ENCODE results near the gene ARHGAP27.
"Not testable (repeated sequence)": the region's sequence is repeated elsewhere in the genome, so short reads cannot be mapped to it uniquely, and the experiment has no call there.

Gene ARHGAP27, protein sequence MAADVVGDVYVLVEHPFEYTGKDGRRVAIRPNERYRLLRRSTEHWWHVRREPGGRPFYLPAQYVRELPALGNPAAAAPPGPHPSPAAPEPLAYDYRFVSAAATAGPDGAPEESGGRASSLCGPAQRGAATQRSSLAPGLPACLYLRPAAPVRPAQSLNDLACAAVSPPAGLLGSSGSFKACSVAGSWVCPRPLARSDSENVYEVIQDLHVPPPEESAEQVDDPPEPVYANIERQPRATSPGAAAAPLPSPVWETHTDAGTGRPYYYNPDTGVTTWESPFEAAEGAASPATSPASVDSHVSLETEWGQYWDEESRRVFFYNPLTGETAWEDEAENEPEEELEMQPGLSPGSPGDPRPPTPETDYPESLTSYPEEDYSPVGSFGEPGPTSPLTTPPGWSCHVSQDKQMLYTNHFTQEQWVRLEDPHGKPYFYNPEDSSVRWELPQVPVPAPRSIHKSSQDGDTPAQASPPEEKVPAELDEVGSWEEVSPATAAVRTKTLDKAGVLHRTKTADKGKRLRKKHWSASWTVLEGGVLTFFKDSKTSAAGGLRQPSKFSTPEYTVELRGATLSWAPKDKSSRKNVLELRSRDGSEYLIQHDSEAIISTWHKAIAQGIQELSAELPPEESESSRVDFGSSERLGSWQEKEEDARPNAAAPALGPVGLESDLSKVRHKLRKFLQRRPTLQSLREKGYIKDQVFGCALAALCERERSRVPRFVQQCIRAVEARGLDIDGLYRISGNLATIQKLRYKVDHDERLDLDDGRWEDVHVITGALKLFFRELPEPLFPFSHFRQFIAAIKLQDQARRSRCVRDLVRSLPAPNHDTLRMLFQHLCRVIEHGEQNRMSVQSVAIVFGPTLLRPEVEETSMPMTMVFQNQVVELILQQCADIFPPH

DNA sequence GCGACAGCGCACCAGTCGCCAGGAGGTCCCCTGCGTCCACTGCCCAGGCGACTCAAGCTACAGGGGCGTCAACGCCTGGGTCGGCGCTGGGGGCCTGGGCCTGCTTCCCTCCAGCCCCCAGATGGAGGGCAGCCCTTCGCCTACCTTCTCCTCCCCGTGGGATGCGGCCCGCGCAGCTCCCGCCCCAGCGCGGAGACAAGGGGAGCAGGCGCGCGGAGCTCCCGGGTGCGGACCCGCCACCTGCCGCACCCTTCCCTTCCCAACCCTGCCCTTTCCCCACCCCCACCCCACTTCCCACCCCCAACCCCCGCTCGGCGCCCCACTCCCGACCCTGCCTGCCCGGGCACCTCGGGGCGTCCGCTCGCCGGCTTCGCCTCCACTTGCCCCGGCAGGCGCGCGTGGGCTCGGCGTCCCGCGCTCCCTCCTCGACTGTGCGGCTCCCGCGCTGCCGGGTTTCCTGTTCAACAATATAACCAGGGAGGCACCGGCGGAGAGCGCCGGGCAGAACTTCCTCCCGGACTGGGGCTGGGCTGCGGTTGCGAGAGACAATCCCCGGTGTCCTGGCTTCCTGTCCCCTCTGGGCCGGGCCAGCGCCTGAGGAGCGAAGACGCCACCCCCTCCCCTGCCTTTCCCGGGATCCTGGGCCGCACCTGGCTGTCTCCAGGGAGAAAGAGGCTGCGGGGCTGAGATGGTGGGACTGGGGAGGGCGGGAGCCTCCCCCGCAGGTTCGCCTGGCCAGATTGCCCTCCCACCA lies at the start of gene ARHGAP27:
Gene ARHGAP27, minus strand, starts transcription at position 466 of the 754 bp plus-strand sequence. CDS start 2,591 bp downstream, outside the sequence.
- peak; percentile 30 for DNase-seq

DNA sequence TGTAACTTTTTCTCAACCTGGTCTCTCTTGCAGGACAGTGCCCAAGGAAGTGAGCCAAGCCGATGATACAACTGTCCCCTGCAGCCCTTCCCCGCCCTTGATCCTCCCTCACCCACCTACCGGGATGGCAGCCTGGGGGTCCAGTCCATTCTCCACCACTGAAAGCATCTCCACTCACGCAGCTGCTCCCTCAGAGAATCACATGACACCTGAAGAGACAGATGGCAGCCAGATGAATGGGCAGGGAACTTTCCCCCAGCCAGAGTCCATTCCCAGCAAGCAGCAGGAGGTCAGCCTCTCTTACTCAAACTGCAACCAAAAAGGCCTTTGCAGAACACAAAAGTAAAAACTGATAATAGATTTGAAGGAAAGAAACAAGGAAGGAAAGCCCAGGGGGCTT lies 49.6 kb upstream of the ARHGAP27 start:
- not testable (repeated sequence) for DNase-seq

DNA sequence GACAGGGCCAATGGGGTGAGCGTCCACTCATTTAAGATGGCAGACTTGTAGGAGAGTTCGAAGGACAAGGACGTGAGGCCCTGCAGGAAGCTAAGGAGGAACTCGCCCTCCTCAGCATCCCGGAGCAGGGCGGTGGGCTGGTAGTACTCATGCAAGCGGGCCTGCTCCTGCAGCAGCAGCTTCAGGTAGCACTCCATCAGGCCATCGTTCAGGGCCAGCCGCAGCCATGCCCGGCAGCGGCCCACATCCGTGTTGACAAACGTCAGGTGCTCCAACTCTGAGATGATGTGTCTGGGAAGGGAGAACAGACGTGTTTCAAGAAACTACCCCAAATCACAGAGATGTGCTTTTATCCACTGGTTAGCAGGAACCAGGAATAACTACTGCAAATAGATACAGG lies 42.8 kb upstream of the ARHGAP27 start:
- DNase-seq = not testable (repeated sequence)

DNA sequence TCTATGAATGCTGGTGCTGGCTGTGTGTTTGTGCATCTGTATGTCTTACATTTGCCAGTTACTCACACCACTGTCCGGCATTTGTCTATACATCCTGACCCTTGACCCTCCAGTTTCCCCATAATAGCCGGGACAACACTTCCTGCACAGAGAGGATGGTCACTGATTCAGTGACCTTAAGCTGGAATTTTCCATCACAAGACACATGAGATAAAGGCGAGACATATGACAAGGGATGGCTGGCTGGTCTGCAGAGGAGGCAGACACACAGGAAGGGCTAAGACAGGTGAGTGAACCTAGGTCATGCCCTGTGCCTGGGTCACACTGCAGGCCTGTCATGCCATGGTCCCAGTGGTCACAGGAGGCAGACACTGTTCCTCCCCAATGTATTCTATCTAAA lies 39.6 kb upstream of the ARHGAP27 start:
- DNase-seq = not testable (repeated sequence)

DNA sequence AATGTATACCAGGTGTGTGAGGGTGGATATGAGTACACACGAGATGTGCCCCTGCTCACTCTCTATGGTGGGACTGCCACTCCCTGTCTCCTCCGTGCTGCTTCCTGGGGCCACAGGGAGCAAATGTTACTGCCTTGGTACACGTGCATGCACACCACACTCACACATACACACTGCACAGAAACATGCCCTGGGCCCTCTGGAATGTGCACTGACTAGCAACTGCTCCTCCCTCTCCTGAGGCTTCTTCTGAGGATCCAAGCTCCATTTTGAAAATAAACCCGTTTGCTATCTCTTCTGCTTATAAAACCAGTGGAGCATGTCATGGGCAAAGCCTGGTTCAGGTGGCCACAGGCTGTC lies 36.5 kb upstream of the ARHGAP27 start:
- DNase-seq = not testable (repeated sequence)

DNA sequence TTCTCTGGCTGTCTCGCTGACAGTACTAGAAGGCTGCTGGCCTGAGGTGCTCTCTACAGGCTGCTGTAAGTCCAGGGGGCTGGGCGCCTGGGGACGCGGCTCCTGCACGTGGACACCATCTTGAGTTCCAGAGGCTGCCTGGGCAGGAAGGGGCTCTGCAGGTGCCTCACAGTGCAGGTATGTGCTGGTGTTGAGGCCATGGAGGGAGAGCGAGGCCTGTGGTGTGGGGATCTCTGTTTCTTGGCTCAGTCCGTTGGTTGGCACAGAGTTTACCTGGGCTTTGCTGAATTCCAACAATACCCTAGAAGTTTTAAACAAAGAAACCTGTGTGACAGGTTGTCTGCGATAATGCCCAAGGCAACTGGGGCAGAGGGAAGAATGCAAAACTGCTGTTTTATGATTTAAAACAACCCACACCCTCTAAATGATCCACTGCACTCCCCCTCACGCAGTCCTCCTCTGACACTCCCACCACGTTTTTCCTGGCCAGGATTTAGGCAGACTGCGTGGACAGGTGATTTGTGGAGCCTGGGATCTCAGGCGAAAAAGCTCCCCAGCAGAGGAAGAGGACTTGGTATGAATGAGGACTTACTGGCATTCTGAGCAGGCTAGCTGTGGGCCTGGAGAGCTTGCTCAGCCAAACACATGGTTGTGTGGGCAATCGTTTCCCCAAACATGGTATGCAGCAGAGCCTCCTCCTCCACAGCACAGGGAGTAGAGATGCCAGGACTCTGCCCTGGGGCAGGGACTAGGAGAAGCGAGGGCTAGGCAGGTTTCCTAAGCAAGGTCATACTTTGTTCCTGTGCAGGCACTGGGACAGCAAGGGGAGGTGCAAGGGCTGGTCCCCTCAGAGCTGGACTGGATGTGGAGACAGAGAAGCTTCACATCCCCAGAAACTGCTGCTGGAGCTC lies 35.9 kb upstream of the ARHGAP27 start:
- not testable (repeated sequence) for DNase-seq

DNA sequence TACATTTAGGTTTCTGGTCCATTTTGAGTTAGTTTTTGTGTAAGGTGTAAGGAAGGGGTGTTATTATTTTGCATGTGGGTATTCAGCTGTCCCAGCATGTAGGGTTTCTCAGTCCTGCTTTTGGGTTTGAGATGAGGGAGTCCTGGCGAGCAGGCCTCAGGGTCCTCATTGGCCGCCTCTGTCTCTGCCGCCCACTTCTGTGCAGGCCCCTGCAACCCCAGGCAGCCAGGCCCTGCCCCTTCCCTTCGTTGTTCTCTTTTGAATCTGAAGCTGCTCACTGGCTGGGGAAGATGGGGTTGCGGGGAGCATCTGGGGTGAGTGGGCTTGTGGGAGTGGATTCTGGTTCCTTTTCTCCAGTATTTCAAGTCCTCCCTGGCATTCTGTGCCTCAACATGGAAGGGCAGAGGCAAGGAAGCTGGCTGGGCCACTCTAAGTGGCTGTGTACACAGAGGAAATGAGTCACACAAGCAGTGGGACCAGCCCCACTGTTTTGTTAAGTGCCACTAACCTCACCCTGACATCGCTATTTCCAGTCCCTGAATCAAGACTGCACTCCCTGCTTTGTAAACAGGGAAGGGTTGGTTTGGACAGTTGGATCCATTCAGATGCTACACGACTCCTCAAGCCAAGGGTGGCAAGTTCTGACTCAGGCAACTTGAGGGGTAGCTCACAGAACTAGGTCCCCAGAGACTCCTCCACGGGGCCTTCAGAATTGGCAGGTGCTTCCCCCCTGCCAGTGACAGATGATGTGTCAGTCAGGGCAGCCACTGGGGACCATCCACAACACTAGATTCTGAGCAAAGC lies 29.1 kb upstream of the ARHGAP27 start:
- peak; percentile 31 for DNase-seq

DNA sequence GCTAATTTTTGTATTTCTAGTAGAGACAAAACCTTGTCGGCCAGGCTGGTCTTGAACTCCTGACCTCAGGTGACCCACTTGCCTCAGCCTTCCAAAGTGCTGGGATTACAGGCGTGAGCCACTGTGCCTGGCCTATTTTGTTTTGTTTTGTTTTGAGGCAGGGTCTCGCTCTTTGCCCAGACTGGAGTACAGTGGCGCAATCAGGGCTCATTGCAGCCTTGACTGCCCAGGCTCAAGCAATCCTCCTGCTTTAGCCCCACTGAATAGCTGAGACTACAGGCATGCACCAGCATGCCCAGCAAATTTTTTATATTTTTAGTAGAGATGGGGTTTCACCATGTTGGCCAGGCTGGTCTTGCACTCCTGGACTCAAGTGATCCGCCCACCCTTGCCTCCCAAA lies 27.8 kb upstream of the ARHGAP27 start:
- DNase-seq = not testable (repeated sequence)

DNA sequence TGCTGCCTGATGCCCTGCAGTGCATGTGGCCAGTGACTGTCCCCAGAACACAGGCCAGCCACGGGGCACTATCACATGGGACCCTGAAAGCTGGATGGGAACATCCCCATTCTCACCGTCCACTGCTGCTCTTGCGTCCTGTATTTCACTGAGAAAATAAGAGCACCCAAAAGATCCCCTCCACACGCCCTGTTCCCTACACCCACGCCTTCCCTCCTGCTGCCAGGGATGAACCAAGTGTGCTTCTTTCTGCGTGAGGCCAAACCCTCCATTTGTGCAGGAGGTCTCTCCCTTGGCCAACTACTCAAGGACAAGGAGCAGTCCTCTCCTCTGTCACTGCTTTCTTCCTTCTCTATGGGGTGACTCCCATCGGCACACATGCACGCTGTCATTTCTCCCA lies 21.7 kb upstream of the ARHGAP27 start:
- DNase-seq = not testable (repeated sequence)

DNA sequence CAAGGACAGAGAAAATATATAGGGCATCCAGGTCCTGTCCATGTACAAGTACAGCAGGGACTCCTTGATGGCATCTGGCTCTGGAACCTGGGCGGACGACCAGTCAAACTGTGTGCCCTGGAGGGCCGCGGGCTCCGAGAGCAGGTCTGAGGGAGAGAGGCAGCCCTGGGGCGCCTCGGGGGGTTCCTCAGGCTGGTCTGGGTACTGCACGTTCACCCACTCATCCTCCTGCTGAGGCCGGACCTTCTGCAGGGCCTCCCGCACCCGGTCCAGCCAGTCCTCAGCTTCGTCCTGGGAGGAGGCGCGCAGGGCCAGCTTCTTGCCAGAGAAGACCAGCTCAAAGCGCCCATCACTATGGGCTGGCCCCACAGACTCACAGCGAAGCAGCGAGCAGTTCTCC lies 21.1 kb upstream of the ARHGAP27 start:
- DNase-seq = not testable (repeated sequence)

DNA sequence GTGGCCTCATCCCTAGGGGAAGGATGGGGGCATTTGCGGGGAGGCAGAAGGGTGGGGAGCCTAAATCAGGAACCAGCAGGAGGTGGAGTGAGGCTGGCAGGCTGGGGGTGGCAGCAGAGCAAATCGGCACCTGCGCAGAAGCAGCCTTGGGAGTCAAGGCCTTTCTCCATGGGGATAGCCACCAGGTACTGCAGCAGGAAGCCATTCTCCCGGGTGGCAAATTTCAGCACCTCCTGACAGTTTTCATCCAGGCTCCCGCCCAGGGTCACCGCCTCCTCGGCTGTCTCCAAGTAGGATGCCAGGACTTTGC lies 20.5 kb upstream of the ARHGAP27 start:
- DNase-seq = not testable (repeated sequence)

DNA sequence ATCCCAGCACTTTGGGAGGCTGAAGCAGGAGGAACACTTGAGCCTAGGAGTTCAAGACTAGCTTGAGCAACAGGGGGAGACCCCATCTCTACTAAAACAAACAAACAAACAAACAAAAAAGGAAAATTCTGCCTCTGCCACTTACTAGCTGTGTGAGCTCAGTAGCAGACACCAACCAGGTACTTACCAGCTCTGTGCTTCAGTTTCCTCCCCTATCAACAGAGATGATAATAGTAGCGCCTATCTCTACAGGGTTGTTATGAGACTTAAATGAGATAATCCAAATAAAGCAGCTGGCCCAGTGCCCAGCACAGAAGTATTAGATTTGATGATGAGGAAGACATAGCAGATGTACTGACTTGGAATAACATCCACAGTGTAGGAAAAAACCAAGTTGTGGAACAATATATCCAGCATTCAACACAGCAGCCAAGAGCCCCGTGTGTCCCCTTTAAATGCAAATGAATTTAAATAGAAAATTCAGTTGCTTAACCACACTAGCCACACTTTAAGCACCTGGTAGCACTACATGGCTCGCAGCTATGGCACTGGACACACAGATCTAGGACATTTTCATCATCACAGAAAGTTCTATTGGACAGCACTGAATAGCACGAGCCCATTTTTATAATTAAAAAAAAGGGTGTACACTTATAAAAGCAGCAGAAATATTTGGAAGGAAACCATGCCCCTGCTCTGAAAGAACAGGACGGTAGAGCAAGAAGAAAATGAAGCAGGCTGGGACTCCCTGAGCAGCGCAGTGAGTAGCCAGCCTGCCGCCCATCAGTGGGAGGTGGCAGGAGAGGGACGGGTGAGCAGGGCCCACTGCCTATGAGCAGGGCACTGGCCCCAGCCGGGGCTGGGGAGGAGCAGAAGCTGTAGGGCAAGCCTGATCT lies 19.9 kb upstream of the ARHGAP27 start:
- not testable (repeated sequence) for DNase-seq

DNA sequence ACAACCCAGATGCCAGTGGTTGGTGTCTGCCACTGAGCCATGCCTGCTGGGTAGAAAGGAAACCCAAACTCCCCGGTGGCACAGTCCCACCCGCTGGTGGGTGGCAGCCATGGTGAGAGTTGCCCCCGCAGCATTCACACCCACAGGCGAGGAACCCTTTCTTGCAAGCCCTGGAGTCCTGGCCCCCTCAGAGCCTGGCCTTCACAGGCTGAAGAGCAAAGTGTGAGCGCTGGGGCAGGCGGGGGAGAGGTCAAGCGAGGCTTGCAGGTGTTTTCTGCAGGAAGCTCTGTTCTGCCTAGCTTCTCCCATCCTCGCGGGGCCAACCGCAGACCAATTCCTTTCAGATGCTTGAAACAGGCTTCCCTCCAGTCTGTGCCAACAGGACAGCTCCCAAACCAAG lies 19.0 kb upstream of the ARHGAP27 start:
- not testable (repeated sequence) for DNase-seq

DNA sequence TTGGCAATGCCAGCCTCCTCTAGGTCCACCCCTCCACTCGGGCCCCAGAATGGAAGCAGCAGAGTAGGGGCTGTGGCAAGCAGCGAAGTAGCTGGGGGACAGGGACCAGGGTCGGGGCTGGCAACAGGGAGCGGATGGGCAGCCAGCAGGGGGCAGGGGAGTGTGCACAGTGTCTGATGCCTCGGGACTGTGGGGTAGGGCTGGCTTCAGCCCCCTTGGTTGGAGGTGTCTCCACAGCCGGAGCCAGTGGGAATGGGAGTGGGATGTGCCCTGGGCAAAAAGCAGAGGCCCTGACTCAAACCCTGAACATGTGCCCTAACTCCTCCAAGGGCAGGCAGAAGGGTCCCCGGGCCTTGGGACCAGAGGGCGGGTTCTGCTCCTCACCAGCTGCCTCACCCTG lies 18.5 kb upstream of the ARHGAP27 start:
- DNase-seq = no peak

DNA sequence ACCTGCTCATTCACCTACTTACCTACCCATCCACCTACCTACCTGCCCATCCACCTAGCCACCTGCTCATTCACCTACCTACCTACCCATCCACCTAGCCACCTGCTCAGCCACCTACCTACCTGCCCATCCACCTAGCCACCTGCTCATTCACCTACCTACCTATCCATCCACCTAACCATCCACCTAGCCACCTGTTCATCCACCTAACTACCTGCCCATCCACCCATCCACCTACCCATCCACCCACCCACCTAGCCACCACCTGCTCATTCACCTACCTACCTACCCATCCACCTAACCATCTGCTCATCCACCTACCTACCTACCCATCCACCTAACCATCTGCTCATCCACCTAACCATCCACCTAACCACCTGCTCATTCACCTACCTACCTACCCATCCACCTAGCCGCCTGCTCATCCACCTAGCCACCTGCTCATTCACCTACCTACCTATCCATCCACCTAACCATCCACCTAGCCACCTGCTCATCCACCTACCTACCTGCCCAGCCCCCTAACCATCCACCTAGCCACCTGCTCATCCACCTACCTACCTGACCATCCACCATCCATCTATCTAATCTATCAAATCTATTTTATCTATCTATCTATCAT lies 17.1 kb upstream of the ARHGAP27 start:
- DNase-seq = not testable (repeated sequence)

DNA sequence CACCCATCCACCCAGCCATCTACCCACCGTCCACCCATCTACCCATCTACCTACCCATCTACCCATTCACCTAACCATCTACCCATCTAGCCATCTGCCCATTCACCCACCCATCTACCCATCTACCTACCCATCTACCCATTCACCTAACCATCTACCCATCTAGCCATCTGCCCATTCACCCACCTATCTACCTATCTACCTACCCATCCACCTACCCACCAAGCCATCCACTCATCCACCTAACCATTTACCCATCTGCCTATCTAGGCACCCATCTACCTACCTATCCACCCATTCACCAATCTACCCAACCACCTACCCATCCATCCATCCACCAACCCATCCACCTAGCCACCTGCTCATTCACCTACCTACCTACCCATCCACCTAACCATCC lies 16.6 kb upstream of the ARHGAP27 start:
- not testable (repeated sequence) for DNase-seq

DNA sequence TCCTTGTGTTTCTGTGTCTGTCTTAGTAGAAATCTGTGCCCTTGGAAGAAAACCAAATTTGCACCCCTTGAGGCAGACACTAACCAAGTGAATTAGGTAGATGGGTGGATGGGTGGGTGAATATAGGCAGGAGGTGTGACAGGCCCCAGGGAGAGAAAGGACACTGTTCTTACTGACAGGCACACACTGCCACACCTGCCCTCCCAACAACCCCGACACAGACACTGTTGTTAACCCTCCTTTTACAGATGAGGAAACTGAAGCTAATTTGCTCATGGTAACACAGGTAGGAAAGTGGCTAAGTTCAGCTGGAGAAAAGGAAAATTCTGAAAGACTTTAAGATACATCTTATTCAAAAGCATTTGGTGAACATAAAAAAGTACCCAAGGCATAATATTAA lies 15.8 kb upstream of the ARHGAP27 start:
- DNase-seq = not testable (repeated sequence)

DNA sequence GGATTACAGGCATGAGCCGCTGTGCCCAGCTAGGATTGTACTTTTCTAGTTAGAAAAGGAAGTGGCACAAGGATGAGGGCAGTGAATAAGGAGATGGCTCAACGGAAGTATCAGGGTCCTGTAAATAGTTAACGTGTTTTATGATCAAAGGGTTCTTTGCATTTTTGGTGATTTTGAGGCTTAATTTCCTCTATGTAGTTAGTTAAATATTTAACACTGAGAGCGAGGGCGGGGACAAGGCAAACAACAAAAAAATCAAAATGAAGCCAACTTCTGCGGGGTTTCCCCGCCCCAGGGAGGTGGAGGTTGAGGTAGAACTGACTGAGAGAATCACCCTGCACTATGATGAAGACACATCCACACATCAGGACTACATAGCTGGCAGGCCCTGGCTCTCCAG lies 15.4 kb upstream of the ARHGAP27 start:
- not testable (repeated sequence) for DNase-seq

DNA sequence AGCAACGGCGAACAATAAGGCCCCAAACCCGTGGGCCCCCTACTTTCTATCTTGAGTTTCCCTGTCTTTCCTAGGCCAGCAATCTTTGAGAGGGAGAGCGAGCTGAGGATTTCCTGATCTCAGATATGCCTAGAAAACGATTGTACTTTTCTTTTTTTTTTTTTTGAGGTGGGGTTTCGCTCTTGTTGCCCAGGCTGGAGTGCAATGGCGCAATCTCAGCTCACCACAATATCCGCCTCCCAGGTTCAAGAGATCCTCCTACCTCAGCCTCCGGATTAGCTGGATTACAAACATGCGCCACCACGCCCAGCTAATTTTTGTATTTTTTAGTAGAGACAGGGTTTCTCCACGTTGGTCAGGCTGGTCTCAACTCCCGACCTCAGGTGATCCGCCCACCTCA lies 15.0 kb upstream of the ARHGAP27 start:
- DNase-seq = not testable (repeated sequence)
